Muscle layer of colon (tissue), 2 donors: ENCODE measurements around the gene CRISPLD2.
A peak's percentile ranks its signal among the peaks of the same experiment; 100 is the strongest.

Source experiments
- H3K27ac ChIP-seq: one replicate; pipeline ENCODE4 v1.7.0; 2013; ENCODE audit warnings: low read depth, mild to moderate bottlenecking, low read length, moderate library complexity
- H3K27me3 ChIP-seq, 2 donors: one replicate each; pipeline ENCODE4 v1.7.0; 2013; ENCODE audit warnings: low read length in 2 of 2, mild to moderate bottlenecking in 2 of 2; ENCODE audit not compliant: insufficient read depth in 2 of 2, control insufficient read depth in 1 of 2
- H3K36me3 ChIP-seq: one replicate; pipeline ENCODE4 v1.7.0; 2013; ENCODE audit warnings: mild to moderate bottlenecking, low read length; ENCODE audit not compliant: insufficient read depth
- H3K4me1 ChIP-seq: one replicate; pipeline ENCODE4 v1.7.0; 2013; ENCODE audit warnings: mild to moderate bottlenecking, low read length; ENCODE audit not compliant: insufficient read depth
- H3K4me3 ChIP-seq, 2 donors: one replicate each; pipeline ENCODE4 v1.7.0; 2013; ENCODE audit warnings: low read length in 2 of 2, low read depth in 1 of 2, mild to moderate bottlenecking in 1 of 2, moderate library complexity in 1 of 2
- H3K9ac ChIP-seq: one replicate; pipeline ENCODE4 v1.7.0; 2013; ENCODE audit warnings: low read length
- H3K9me3 ChIP-seq: one replicate; pipeline ENCODE4 v1.7.0; 2013; ENCODE audit warnings: mild to moderate bottlenecking, low read length
- donor health status: abdominal sarcoma.
- donor health status: Adenocarcinoma of cecum.

CRISPLD2 gene, protein sequence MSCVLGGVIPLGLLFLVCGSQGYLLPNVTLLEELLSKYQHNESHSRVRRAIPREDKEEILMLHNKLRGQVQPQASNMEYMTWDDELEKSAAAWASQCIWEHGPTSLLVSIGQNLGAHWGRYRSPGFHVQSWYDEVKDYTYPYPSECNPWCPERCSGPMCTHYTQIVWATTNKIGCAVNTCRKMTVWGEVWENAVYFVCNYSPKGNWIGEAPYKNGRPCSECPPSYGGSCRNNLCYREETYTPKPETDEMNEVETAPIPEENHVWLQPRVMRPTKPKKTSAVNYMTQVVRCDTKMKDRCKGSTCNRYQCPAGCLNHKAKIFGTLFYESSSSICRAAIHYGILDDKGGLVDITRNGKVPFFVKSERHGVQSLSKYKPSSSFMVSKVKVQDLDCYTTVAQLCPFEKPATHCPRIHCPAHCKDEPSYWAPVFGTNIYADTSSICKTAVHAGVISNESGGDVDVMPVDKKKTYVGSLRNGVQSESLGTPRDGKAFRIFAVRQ

DNA sequence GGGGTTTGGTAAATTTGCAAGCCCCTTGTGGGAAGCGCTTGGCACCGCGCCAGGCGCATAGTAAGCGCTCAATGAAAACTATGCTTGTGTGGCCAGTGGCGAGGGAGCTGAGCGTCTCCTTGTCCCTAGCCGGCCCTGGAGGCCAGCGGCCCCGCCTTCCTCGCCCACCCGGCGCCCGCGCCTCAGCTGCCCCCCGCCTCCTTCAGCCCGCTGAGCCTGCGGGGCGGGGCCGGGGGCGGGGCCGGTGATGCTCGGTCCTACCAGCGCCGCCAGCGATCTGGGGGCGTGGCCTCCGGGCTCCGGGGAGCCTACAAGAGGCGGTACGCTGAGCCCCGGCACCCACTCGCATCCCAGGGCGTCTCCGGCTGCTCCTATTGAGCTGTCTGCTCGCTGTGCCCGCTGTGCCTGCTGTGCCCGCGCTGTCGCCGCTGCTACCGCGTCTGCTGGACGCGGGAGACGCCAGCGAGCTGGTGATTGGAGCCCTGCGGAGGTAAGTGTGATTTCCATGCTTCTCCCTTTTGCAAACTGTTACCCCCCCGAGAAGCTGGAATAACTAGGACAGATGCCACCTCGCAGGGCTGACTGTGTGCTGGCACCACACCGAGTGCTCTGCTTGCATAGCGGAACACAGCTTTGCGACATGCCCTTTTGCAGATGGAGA lies at the start of gene CRISPLD2:
Gene CRISPLD2, plus strand, starts transcription at position 342 of the 661 bp plus-strand sequence. CDS start 18,511 bp downstream, outside the sequence.
- Histone ChIP-seq H3K4me3 (peak within 1 kb of the TSS; percentile 78 to 86), H3K9ac (peak within 1 kb of the TSS; percentile 93), H3K27ac (peak within 1 kb of the TSS; percentile 94), H3K9me3 (no peaks in the 10 kb centered on the region), H3K4me1 (peaks cover 30% of the 10 kb centered on the region), H3K36me3 (peaks cover 4% of the 10 kb centered on the region), H3K27me3 (no peaks in the 10 kb centered on the region)

DNA sequence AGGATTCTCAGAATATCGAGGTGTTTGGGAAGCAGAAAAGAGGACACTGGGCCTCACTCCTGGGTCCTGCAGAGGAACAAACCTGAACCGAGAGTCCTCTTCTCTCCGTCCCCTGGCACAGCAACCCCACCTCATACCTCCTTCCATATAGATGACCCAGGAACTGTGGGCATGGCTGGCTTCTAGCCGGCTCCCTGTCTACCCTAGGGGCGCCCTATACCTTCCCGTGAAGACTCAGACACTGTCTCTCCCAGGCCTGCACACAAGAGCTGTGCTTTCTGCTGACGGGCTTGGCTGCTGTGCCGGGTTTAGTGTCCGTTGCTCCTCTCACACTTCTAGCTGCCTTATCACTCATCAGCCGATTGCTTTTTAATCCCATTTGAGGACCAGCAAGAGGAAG lies 46.5 kb upstream of the CRISPLD2 start:
- H3K27ac ChIP-seq: no peak overlapping the region
- peaks cover 65% of the 10 kb centered on the region for H3K36me3 ChIP-seq
- H3K4me3 ChIP-seq: no peak overlapping the region
- no peaks in the 10 kb centered on the region for H3K4me1 ChIP-seq
- no peaks in the 10 kb centered on the region for H3K27me3 ChIP-seq
- H3K9me3 ChIP-seq: no peaks in the 10 kb centered on the region
- H3K9ac ChIP-seq: no peak overlapping the region

DNA sequence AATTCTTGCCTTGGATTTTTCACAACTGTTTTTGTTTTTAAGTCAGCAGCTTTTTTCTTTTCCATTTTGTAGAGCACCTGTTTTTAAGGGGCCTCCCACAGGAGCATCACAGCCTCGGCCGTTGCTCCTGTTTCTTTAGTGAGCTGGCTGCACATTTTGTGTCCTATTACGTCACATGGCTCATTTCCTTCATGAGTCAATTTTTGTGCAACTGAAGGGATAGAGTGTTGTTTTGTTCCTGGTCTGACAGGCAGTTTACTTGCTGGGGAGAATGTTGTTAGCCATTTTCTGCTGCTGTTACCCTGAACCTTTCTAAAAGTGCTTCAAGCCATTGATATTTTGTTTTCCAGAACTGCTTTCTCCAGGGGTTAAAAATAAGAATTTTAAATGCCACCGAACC lies 45.0 kb upstream of the CRISPLD2 start:
- peaks cover 63% of the 10 kb centered on the region for H3K36me3 ChIP-seq

DNA sequence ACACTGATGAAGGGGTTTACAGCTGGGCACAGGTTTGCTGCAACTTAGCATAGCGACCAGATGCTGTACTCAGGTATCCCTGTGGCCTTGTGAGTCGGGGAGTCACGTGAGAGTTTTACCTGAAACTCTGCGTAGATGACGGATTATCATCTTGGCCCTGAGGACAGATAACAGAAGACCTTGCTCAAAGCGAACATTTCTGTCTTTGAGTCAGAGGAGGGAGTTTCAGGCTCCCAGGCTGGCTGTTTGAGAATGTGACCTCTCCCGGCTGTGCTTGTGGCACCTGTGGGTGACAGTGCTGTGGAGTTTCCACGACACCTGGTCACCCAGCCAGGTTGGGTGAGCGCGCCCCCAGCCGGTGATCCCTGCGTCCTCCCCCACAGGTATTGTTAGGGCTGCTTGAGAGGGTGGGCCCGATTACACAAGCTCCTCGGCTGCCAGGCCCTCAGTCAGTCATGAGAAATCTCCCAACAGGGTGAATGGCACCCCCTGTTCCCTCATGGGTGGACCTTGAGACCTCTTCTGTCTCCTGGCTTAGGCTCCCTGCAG lies 44.4 kb upstream of the CRISPLD2 start:
- Histone ChIP-seq H3K36me3 (peaks cover 64% of the 10 kb centered on the region), H3K27me3 (no peaks in the 10 kb centered on the region), H3K27ac (no peak overlapping the region), H3K4me3 (no peak overlapping the region), H3K9me3 (no peaks in the 10 kb centered on the region), H3K4me1 (no peaks in the 10 kb centered on the region), H3K9ac (no peak overlapping the region)

More for the DNA sequence above, 45.0 kb upstream of the CRISPLD2 start:
- no peaks in the 10 kb centered on the region for H3K27me3 ChIP-seq
- no peak overlapping the region for H3K9ac ChIP-seq
- no peaks in the 10 kb centered on the region for H3K9me3 ChIP-seq
- no peak overlapping the region for H3K4me3 ChIP-seq
- no peak overlapping the region for H3K27ac ChIP-seq
- no peaks in the 10 kb centered on the region for H3K4me1 ChIP-seq

DNA sequence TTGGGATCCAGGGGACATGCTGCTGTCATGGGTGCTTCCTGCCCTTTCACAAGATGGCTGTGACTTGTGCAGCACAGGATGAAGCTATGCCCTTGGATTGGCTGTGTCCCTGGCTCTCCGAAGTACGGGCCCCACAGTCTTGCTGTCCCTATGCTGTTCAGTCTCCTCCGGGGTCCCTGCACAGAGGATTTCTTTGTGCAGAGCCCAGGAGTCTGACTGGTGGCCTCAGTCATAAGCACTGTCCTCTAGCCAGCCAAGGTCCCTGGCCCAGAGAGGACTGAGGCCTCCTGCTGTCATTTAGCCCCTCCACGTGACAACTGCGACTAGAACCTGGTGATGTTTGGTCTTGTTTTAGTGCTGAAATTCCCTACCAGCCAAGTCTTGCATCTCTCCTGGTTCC lies 42.4 kb upstream of the CRISPLD2 start:
- Histone ChIP-seq H3K36me3 (peaks cover 58% of the 10 kb centered on the region), H3K4me1 (no peaks in the 10 kb centered on the region), H3K9me3 (no peaks in the 10 kb centered on the region), H3K9ac (no peak overlapping the region), H3K27me3 (no peaks in the 10 kb centered on the region), H3K27ac (no peak overlapping the region), H3K4me3 (no peak overlapping the region)

DNA sequence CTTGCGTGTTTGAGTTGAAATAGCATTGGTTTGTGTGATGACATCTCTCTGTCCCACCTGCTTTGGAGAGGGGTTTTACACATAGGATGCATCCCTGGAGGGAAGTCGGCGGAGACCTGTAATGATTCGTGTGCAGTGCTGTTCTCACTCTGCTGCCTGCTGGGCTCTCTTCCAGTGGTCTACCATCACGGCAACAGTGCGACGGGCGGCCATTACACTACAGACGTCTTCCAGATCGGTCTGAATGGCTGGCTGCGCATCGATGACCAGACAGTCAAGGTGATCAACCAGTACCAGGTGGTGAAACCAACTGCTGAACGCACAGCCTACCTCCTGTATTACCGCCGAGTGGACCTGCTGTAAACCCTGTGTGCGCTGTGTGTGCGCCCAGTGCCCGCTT lies 41.1 kb upstream of the CRISPLD2 start:
- no peaks in the 10 kb centered on the region for H3K27me3 ChIP-seq
- H3K4me1 ChIP-seq: no peaks in the 10 kb centered on the region
- no peak overlapping the region for H3K4me3 ChIP-seq
- no peak overlapping the region for H3K9ac ChIP-seq
- no peaks in the 10 kb centered on the region for H3K9me3 ChIP-seq
- H3K27ac ChIP-seq: no peak overlapping the region
- peaks cover 45% of the 10 kb centered on the region for H3K36me3 ChIP-seq

GRCh38 chr16:84780063-84780462 lies 39.7 kb upstream of the CRISPLD2 start:
- no peak overlapping the region for H3K9ac ChIP-seq
- no peaks in the 10 kb centered on the region for H3K27me3 ChIP-seq
- no peaks in the 10 kb centered on the region for H3K9me3 ChIP-seq
- no peaks in the 10 kb centered on the region for H3K4me1 ChIP-seq
- H3K4me3 ChIP-seq: no peak overlapping the region
- H3K36me3 ChIP-seq: peaks cover 39% of the 10 kb centered on the region
- H3K27ac ChIP-seq: no peak overlapping the region

- Histone ChIP-seq H3K9me3 (no peaks in the 10 kb centered on the region), H3K36me3 (peaks cover 32% of the 10 kb centered on the region)
Observed at GRCh38 chr16:84780544-84781376, 39.0 kb upstream of the CRISPLD2 start.

DNA sequence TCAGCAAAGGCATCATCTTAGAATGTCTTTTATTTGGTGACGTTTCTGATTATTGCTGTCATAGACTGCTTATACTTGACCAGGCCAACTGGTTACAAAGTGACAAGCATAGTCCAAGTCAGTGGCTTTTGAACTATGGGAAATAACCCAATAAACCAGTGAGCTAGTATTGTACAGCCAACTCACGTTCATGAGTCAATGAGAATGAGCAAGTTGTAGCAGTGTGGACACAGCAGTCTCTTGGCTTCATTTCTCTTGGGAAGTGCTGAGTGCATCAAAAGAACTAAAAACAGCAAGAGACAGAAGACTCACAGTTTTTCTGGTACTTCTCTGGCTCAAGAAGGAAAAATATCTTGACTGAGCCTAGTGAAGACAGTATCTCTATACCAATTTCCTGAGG lies 36.9 kb upstream of the CRISPLD2 start:
- Histone ChIP-seq H3K4me1 (peaks cover 23% of the 10 kb centered on the region), H3K9me3 (no peaks in the 10 kb centered on the region), H3K27ac (no peak overlapping the region), H3K4me3 (no peak overlapping the region), H3K27me3 (no peaks in the 10 kb centered on the region), H3K9ac (no peak overlapping the region), H3K36me3 (peaks cover 17% of the 10 kb centered on the region)

More at GRCh38 chr16:84780544-84781376, 39.0 kb upstream of the CRISPLD2 start:
- Histone ChIP-seq H3K27me3 (no peaks in the 10 kb centered on the region), H3K4me3 (no peak overlapping the region), H3K9ac (no peak overlapping the region), H3K27ac (no peak overlapping the region), H3K4me1 (peaks cover 3% of the 10 kb centered on the region)

- Histone ChIP-seq H3K4me1 (peaks cover 23% of the 10 kb centered on the region), H3K27ac (peak overlapping the region; percentile 67), H3K36me3 (no peaks in the 10 kb centered on the region), H3K4me3 (no peak overlapping the region), H3K27me3 (no peaks in the 10 kb centered on the region), H3K9ac (no peak overlapping the region), H3K9me3 (no peaks in the 10 kb centered on the region)
Observed at GRCh38 chr16:84785843-84786581, 33.8 kb upstream of the CRISPLD2 start.
